GM18909 (cell line): Measurements from ENCODE around the gene HOMER3.
"Not testable (repeated sequence)": the region's sequence is repeated elsewhere in the genome, so short reads cannot be mapped to it uniquely, and the experiment has no call there.

Experiments
- ATAC-seq: cut with Tn5 transposase; IDR thresholded peaks from one replicate; pipeline ENCODE4 v1.9.1; 2021; ENCODE audit warnings: mild to moderate bottlenecking; ENCODE audit not compliant: unreplicated experiment, poor library complexity

HOMER3 gene

GRCh38 chr19:18928018-18928805 is 12.8 kb downstream of the HOMER3 start:
- ATAC-seq: no peak

- no peak for ATAC-seq
Observed at GRCh38 chr19:18924684-18925213, 16.3 kb downstream of the HOMER3 start.

- no peak for ATAC-seq
Observed at GRCh38 chr19:18922228-18922985, 18.6 kb downstream of the HOMER3 start.

- ATAC-seq: no peak
Observed at GRCh38 chr19:18921593-18921992, 19.4 kb downstream of the HOMER3 start.

GRCh38 chr19:18920400-18920799 is 20.6 kb downstream of the HOMER3 start:
- ATAC-seq: no peak

GRCh38 chr19:18919900-18920214 is 21.2 kb downstream of the HOMER3 start:
- ATAC-seq: no peak

- ATAC-seq: peak; percentile 92
Observed at GRCh38 chr19:18919086-18919899, 21.7 kb downstream of the HOMER3 start, which contains the start of the genes COPE and DDX49. TSS of gene COPE (minus strand) at chr19:18919387. CDS start at chr19:18919348, 39 bp downstream. TSS of gene DDX49 (plus strand) at chr19:18919715. CDS start at chr19:18919742, 27 bp downstream.

GRCh38 chr19:18917593-18917992 is 23.4 kb downstream of the HOMER3 start:
- not testable (repeated sequence) for ATAC-seq

GRCh38 chr19:18915639-18916038 is 25.4 kb downstream of the HOMER3 start:
- no peak for ATAC-seq

GRCh38 chr19:18913466-18913865 is 27.6 kb downstream of the HOMER3 start:
- ATAC-seq: no peak

- no peak for ATAC-seq
Observed at GRCh38 chr19:18912933-18913332, 28.1 kb downstream of the HOMER3 start.

GRCh38 chr19:18910801-18911436 is 30.1 kb downstream of the HOMER3 start:
- ATAC-seq: no peak

- ATAC-seq: no peak
Observed at GRCh38 chr19:18910010-18910409, 31.0 kb downstream of the HOMER3 start.

GRCh38 chr19:18908917-18909619 is 31.9 kb downstream of the HOMER3 start:
- no peak for ATAC-seq

- no peak for ATAC-seq
Observed at GRCh38 chr19:18906605-18907519, 34.2 kb downstream of the HOMER3 start.

- no peak for ATAC-seq
Observed at GRCh38 chr19:18905513-18906236, 35.3 kb downstream of the HOMER3 start.

GRCh38 chr19:18905058-18905456 is 36.0 kb downstream of the HOMER3 start:
- ATAC-seq: no peak
